Neural progenitor cell (in vitro differentiated cells): ENCODE data around the gene SURF1. TPM values are rescaled to one million over a fixed set of nuclear protein-coding genes. Genes with fewer than 3 reads are reported as not detected.

Experiments used
- DNase-seq: peaks from one replicate; pipeline ENCODE4 v3.0.0-alpha.2; 2016; ENCODE audit warnings: low spot score
- H2AFZ ChIP-seq: fragments of 200-600 bp; sonication (generic); replicated peaks from 2 replicates; pipeline ENCODE4 v1.6.1; 2016; ENCODE audit warnings: antibody characterized with exemption
- H3F3A ChIP-seq: fragments of 200-600 bp; sonication (generic); 2 replicates; pipeline ENCODE4 v1.6.1; 2016; ENCODE audit warnings: antibody characterized with exemption, low read depth
- H3K27ac ChIP-seq: fragments of 200-600 bp; sonication (generic); 2 replicates; pipeline ENCODE4 v1.5.1; 2016; ENCODE audit warnings: mild to moderate bottlenecking
- H3K27me3 ChIP-seq: fragments of 200-600 bp; sonication (generic); 2 replicates; pipeline ENCODE4 v1.6.1; 2016; ENCODE audit warnings: mild to moderate bottlenecking, moderate library complexity
- H3K36me3 ChIP-seq: fragments of 200-600 bp; sonication (generic); 2 replicates; pipeline ENCODE4 v1.5.1; 2016
- H3K4me1 ChIP-seq: fragments of 200-600 bp; sonication (generic); 2 replicates; pipeline ENCODE4 v1.6.1; 2016; ENCODE audit warnings: mixed run types
- H3K4me2 ChIP-seq: fragments of 200-600 bp; sonication (generic); 2 replicates; pipeline ENCODE4 v1.6.1; 2016
- H3K4me3 ChIP-seq: fragments of 200-600 bp; sonication (generic); 2 replicates; pipeline ENCODE4 v1.5.1; 2016
- H3K79me2 ChIP-seq: fragments of 200-600 bp; sonication (generic); 2 replicates; pipeline ENCODE4 v1.6.1; 2016; ENCODE audit warnings: low read depth
- H3K9ac ChIP-seq: fragments of 200-600 bp; sonication (generic); 2 replicates; pipeline ENCODE4 v1.6.1; 2016
- H3K9me3 ChIP-seq: fragments of 200-600 bp; sonication (generic); 2 replicates; pipeline ENCODE4 v1.5.1; 2016; ENCODE audit warnings: low read depth
- H4K20me1 ChIP-seq: fragments of 200-600 bp; sonication (generic); 2 replicates; pipeline ENCODE4 v1.6.1; 2016; ENCODE audit warnings: low read depth
- H3K27ac Mint-ChIP-seq: 3 replicates; pipeline ENCODE4 v1.8.0; 2021; ENCODE audit warnings: mixed read lengths
- H3K27me3 Mint-ChIP-seq: 2 replicates; pipeline ENCODE4 v1.8.0; 2022; ENCODE audit warnings: low read depth, mild to moderate bottlenecking, inconsistent platforms, moderate library complexity, mixed read lengths; ENCODE audit not compliant: insufficient read depth
- H3K36me3 Mint-ChIP-seq: 3 replicates; pipeline ENCODE4 v1.8.0; 2021; ENCODE audit warnings: mixed read lengths
- H3K4me1 Mint-ChIP-seq: 3 replicates; pipeline ENCODE4 v1.8.0; 2021; ENCODE audit warnings: mixed read lengths
- H3K4me3 Mint-ChIP-seq: 3 replicates; pipeline ENCODE4 v1.8.0; 2021; ENCODE audit warnings: mild to moderate bottlenecking, moderate library complexity, mixed read lengths
- H3K9me3 Mint-ChIP-seq: 3 replicates; pipeline ENCODE4 v1.8.0; 2020; ENCODE audit warnings: mixed read lengths
- CTCF ChIP-seq: fragments of 200-600 bp; sonication (generic); IDR thresholded peaks from 2 replicates; pipeline ENCODE4 v1.5.1; 2017; ENCODE audit warnings: antibody characterized with exemption, mild to moderate bottlenecking
- EZH2 ChIP-seq: fragments of 200-600 bp; sonication (generic); IDR thresholded peaks from 2 replicates; pipeline ENCODE4 v1.6.1; 2017; ENCODE audit warnings: antibody characterized with exemption, mild to moderate bottlenecking, moderate library complexity
- EZH2phosphoT487 ChIP-seq: fragments of 200-600 bp; sonication (generic); IDR thresholded peaks from 2 replicates; pipeline ENCODE4 v1.6.1; 2017; ENCODE audit warnings: antibody characterized with exemption
- total RNA-seq: library from RNA; depleted of rRNA; stranded (reverse); fragments of >200 nt; gene quantifications from 2 replicates; pipeline ENCODE4 v1.2.3, GENCODE V29; 2015; ENCODE audit warnings: low replicate concordance

The SURF1 gene
- total RNA-seq, 1 donor from 2014 or later: 31.0 TPM

GRCh38 chr9:133340916-133341315 lies 15.4 kb downstream of the SURF1 start:
- H3K4me3 ChIP-seq: no peak overlapping the region
- no peaks in the 10 kb centered on the region for H3K9me3 ChIP-seq
- TF ChIP-seq EZH2 (no peak), CTCF (no peak), EZH2phosphoT487 (no peak)
- no peak overlapping the region for H3K27ac Mint-ChIP-seq
- no peak overlapping the region for H3K9ac ChIP-seq
- peaks cover 3% of the 10 kb centered on the region for H3K27me3 Mint-ChIP-seq
- peaks cover 10% of the 10 kb centered on the region for H3K79me2 ChIP-seq
- peaks cover 5% of the 10 kb centered on the region for H3K4me1 ChIP-seq
- H3K4me2 ChIP-seq: no peak overlapping the region
- peaks cover 22% of the 10 kb centered on the region for H3K36me3 Mint-ChIP-seq
- H3K36me3 ChIP-seq: no peaks in the 10 kb centered on the region
- no peak overlapping the region for H3K27ac ChIP-seq
- H3K27me3 ChIP-seq: no peaks in the 10 kb centered on the region
- H3F3A ChIP-seq: peaks cover 26% of the 10 kb centered on the region
- H3K4me1 Mint-ChIP-seq: peaks cover 4% of the 10 kb centered on the region
- DNase-seq: no peak
- no peak overlapping the region for H3K4me3 Mint-ChIP-seq
- no peak overlapping the region for H2AFZ ChIP-seq
- peaks cover 14% of the 10 kb centered on the region for H4K20me1 ChIP-seq
- no peaks in the 10 kb centered on the region for H3K9me3 Mint-ChIP-seq

GRCh38 chr9:133340256-133340655 lies 16.0 kb downstream of the SURF1 start:
- Histone ChIP-seq H3K4me1 (peaks cover 5% of the 10 kb centered on the region), H3K79me2 (peaks cover 10% of the 10 kb centered on the region), H3K9ac (no peak overlapping the region), H2AFZ (no peak overlapping the region), H3K4me2 (no peak overlapping the region), H3K36me3 (no peaks in the 10 kb centered on the region), H3K4me3 (no peak overlapping the region), H3K9me3 (no peaks in the 10 kb centered on the region), H3K27ac (no peak overlapping the region), H3K27me3 (no peaks in the 10 kb centered on the region), H4K20me1 (peaks cover 10% of the 10 kb centered on the region), H3F3A (peaks cover 30% of the 10 kb centered on the region)
- H3K4me3 Mint-ChIP-seq: no peak overlapping the region
- TF ChIP-seq EZH2phosphoT487 (no peak), EZH2 (no peak), CTCF (no peak)
- DNase-seq: no peak
- no peak overlapping the region for H3K27ac Mint-ChIP-seq
- no peaks in the 10 kb centered on the region for H3K9me3 Mint-ChIP-seq
- H3K36me3 Mint-ChIP-seq: peaks cover 22% of the 10 kb centered on the region
- peaks cover 6% of the 10 kb centered on the region for H3K4me1 Mint-ChIP-seq
- H3K27me3 Mint-ChIP-seq: peaks cover 5% of the 10 kb centered on the region

GRCh38 chr9:133339641-133340040 lies 16.6 kb downstream of the SURF1 start:
- no peak overlapping the region for H3K9ac ChIP-seq
- H3K4me1 ChIP-seq: peaks cover 10% of the 10 kb centered on the region
- H3F3A ChIP-seq: peaks cover 33% of the 10 kb centered on the region
- no peaks in the 10 kb centered on the region for H3K27me3 ChIP-seq
- no peak for TF ChIP-seq CTCF
- no peak for TF ChIP-seq EZH2
- TF ChIP-seq EZH2phosphoT487: no peak
- H3K79me2 ChIP-seq: peaks cover 13% of the 10 kb centered on the region
- H4K20me1 ChIP-seq: peaks cover 14% of the 10 kb centered on the region
- H3K4me3 ChIP-seq: no peak overlapping the region
- Mint-ChIP-seq H3K4me1 (peaks cover 9% of the 10 kb centered on the region), H3K36me3 (peaks cover 22% of the 10 kb centered on the region), H3K4me3 (no peak overlapping the region), H3K27me3 (peaks cover 5% of the 10 kb centered on the region), H3K9me3 (no peaks in the 10 kb centered on the region), H3K27ac (no peak overlapping the region)
- no peak for DNase-seq
- H2AFZ ChIP-seq: no peak overlapping the region
- H3K9me3 ChIP-seq: no peaks in the 10 kb centered on the region
- H3K4me2 ChIP-seq: no peak overlapping the region
- no peaks in the 10 kb centered on the region for H3K36me3 ChIP-seq
- no peak overlapping the region for H3K27ac ChIP-seq
